HG03039 (cell line): Measurements from ENCODE around the gene EEF1A2.

Source experiments
- ATAC-seq: cut with Tn5 transposase; IDR thresholded peaks from one replicate; pipeline ENCODE4 v1.9.1; 2021; ENCODE audit warnings: mild to moderate bottlenecking, moderate library complexity; ENCODE audit not compliant: unreplicated experiment

The EEF1A2 gene

DNA sequence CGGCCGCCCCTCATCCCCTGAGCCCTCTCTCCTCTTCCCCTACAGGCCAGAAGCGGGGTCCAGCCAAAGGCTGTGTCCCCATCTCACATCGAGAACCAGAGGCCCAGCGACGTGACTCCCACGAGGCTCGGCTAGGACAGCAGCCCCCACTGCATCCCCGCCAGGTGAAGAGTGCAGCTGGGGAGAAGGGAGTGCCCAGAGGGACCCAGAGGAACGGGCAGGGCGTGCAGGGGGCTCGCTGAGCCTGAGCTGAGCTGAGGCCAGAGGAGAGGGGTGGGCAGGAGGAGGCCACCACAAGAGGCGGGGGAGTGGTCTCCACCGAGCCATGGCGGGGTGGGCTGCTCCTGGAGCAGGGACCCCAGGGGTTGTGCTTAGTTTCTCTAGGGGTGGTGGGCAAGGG is 59.0 kb downstream of the EEF1A2 start:
- ATAC-seq: no peak

GRCh38 chr20:63438121-63438520 is 60.8 kb downstream of the EEF1A2 start:
- ATAC-seq: no peak
